ENCODE results near the gene CDCA5.

The CDCA5 gene

DNA sequence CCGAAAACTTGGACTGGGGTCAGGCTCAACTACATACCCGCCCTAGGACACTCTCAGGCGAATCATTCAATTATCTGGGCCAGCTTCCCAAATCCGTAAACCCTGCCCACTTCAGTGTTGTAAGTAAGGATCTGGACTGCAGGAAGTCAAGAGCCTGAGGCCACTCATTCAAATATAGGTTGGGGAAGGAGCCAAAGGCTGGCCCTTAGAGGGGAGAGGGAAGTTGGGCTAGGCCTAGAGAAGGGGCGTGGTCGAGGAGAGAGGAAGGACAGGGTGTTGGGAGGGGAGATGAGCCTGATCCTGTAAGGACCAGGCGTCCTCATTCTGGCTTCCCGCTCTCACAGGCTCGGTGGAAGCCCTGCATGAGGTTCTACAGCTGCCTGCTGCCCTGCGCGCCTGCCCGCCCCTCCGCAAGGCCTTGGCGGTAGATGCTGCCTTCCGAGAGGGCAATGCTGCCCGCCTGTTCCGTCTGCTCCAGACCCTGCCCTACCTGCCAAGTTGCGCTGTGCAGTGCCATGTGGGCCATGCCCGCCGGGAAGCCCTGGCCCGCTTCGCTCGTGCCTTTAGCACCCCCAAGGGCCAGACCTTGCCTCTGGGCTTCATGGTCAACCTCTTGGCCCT, 39.8 kb downstream of the CDCA5 start:
- DNase-seq (ENCODE audit: low spot score), result no peak

GRCh38 chr11:65042891-65043290, 40.9 kb downstream of the CDCA5 start:
- DNase-seq (ENCODE audit: low spot score), result no peak

GRCh38 chr11:65040847-65041622, 42.8 kb downstream of the CDCA5 start, which contains the start of gene SAC3D1:
TSS of gene SAC3D1 (plus strand) at chr11:65041210. CDS start at chr11:65041293, 83 bp downstream.
- DNase-seq (ENCODE audit: low spot score), result peak; percentile 97

GRCh38 chr11:65040520-65040846, 43.4 kb downstream of the CDCA5 start:
- no peak for DNase-seq (ENCODE audit: low spot score)

DNA sequence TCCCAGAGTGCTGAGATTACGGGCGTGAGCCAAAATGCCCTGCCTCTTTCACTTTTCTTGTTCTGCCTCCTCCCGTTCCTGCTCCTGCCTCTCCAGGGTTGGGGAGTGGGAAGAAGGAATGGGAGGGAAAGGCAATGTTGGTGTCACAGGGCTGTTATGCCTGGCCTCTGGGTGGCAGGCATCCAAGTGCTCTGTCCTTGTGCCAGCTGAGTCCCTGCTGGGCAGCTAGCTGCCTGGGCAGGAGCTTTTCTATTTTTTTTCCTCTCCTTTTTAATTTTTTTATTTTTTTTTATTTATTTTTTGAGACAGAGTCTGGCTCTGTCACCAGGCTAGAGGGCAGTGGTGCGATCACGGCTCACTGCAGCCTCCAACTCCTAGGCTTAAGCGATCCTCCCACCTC, 46.9 kb downstream of the CDCA5 start:
- DNase-seq (ENCODE audit: low spot score), result no peak

- no peak for DNase-seq (ENCODE audit: low spot score)
Observed at GRCh38 chr11:65035579-65035978, 48.3 kb downstream of the CDCA5 start.

DNA sequence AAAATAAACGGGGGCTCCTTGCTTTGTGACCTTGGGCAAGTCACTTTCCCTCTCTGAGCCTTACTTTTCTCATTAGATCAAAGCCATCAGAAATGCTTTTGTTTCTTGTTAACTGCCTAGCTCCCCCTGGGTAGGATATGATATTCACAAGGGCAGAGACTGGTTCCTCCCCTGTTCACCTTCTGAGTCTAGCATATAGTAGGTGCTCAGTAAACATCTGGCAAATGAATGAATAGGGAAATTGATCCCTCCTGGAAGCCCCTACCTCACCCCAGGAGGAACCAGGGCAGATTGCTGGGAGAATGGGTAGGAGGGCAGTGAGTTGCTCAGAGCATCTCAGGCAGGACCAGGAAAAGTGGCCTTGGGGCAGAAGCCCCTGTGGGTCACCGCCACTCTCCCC, 49.4 kb downstream of the CDCA5 start:
- no peak for DNase-seq (ENCODE audit: low spot score)

DNA sequence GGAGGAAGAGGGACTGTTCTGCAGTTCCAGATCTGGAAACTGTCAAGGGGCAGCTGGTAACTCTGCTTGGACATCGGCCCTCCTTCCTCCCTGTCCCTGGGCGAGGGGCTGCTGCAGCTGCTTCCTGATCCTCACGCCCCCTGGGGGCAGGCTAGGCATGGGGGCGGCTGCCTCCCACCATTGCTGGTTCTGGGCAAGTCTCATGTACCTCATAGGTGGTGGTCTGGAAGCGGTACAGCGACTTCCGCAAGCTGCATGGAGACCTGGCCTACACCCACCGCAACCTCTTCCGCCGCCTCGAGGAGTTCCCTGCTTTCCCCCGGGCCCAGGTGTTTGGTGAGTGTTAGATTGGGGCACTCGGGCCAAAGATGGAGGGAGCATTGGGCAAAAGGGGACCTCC, 51.6 kb downstream of the CDCA5 start:
- DNase-seq (ENCODE audit: low spot score), result no peak

Measured in RKO (cell line).